GM12801 (cell line): ENCODE data around the gene DSC3.

Experiments used
- CTCF ChIP-seq: IDR thresholded peaks from one replicate; pipeline ENCODE4 v1.5.1; 2011; ENCODE audit warnings: control low read depth; ENCODE audit not compliant: insufficient read length; ENCODE audit errors: extremely low read depth

Gene DSC3

DNA sequence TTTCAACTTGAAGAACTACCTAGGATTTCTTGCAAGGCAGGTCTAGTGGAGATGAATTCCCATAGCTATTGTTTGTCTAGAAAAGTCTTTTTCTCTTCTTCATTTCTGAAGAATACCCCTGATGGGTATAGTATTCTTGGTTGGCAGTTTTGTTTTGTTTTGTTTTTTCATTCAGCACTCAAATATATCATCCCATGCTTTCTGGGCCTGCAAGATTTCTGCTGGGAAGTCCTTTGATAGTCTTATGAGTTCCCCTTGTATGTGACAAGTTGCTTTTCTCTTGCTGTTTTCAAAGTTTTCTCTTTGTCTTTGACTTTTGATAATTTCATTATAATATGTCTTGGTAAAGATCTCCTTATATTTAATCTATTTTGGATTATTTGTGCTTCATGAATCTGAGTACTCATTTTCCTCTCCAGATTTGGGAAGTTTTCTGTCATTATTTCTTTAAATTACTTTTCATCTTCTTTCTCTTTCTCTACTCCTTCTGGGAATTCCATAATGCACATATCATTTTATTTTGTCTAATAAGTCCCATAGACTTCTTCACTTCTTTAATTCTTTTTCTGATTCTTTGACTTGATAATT, 101.5 kb downstream of the DSC3 start:
- TF ChIP-seq CTCF: no peak
